Measurements from ENCODE around the gene CAPN2.

Gene CAPN2

GRCh38 chr1:223712194-223712849 is at the start of gene CAPN2:
CAPN2 (plus strand) TSS chr1:223712539; CDS start chr1:223712641, 102 bp downstream.
- no peak for FAIRE-seq

GRCh38 chr1:223662943-223663342 is 49.4 kb upstream of the CAPN2 start:
- DNase-seq (ENCODE audit: insufficient read length, low spot score) (no peak), FAIRE-seq (no peak)

More at GRCh38 chr1:223712194-223712849, at the start of gene CAPN2:
- DNase-seq (ENCODE audit: insufficient read length, low spot score), result peak; percentile 60

DNA sequence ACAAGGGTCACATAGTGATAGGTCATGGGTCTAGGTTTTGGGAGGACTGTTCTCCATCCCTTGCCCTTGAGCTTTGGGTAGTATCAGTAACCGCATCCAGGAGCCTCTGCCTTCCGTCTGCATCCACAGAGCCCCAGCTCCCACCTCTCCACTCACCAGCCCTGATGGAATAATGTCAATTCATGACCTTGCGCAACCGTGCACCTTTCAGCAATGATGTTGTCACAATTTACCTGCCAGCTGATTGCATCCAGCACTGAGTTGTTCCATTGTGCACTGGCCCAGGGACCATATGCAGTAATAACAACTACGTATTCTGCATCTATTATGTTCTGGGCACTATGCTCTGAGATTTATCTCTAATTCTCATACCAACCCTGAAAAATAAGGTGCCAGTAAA is 48.2 kb upstream of the CAPN2 start:
- no peak for FAIRE-seq
- no peak for DNase-seq (ENCODE audit: insufficient read length, low spot score)

DNA sequence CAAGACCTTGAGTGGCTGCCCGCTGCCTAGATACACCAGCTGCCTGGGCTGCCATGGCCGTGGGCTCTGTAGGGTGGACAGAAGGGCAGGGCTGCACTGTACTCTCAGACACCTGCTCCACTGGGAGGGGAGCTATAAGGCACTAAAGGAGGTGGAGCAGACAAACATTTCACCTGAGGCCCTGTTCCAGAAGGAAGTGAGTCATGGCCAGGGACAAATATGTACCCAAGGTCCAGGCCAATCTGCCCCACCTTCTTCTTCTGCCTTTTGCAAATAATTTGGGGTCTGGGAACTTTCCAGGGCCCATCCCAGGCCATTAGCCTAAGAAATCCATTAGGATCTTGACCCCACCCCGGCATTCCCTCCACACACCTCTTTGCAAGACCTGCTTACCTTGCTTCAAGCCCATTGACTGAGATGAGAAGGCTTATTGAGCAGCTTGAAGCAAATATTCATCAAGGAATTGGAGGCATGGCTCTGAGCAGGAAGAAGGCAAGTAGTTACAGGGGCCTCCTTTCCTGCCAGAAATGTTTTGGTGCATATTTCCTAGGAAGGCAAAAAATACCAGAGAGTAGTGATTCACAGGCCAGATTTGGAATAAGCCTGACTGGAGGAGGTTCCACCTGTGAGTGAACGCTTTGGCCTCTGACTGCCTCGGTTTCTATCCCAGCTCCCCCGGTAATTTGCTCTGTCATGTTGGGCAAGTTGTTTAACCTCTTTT is 46.6 kb upstream of the CAPN2 start, which contains the start of gene CAPN8:
Gene CAPN8, minus strand, starts transcription at position 110 of the 721 bp plus-strand sequence. Its CDS starts 55 bp downstream, at position 55.
- DNase-seq (ENCODE audit: insufficient read length, low spot score) (no peak), FAIRE-seq (no peak)

DNA sequence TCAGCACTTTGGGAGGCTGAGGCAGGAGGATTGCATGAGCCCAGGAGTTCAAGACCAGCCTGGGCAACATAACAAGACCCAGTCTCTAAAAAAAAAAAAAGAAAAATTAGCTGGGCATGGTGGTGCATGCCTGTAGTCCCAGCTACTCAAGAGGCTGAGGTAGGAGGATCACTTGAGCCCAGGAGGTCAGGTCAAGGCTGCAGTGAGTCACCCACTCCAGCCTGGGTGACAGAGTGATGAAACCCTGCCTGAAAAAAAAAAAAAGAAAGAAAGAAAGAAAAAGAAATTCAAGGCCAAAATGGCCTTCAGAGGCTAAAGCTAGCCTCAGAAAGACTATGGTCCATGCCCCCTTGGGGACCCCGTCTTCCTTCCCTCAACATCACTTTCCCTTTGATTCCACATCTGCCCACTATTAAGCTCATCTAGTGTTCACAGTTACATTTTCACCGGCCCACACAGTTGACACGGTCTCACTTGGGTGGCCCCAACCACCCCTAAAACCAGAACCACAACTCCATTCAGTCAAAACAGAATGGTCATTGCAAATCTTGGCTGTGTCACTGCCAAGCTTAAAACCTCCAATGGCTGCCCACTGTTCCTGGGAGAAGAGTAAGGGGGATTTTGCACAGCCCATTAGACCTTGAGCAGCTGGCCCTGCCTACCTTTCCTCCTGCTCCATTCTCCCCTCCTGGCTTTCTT is 44.7 kb upstream of the CAPN2 start:
- FAIRE-seq (no peak), DNase-seq (ENCODE audit: insufficient read length, low spot score) (no peak)

DNA sequence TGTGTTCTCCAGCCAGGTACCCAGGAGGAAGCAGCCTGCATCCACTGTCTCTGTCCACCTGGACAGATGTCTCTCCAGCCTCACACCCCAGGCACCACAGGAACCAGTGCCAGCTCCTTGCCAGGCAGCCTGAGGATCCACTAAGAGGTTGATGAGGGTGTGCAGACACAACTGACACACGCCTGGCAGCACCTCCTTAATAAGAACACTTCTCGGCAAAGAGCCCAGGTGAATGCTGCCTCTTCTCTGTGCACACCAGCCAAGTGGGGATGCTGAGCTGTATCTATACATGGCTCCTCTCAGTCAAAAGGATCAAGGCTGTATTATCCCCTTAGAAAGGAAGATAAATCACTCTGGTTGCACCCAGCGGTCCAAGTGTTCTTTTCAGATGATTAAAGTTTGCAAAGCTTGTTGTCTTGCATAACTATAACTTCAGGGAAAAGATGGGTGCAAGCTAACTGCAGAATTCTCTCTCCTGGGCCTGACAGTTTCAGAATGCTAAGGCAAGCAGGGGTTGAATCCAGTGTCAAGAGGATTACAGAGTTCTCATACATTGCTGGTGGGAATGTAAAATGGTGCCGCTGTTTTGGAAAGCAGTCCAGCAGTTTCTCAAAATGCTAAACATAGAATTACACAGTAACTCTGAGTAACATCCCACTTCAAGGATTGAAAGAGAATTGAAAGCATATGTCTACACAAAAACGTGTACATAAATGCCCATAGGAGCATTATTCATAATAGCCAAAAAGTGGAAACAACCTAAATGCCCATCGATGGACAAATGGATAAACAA is 43.1 kb upstream of the CAPN2 start:
- FAIRE-seq (no peak), DNase-seq (ENCODE audit: insufficient read length, low spot score) (no peak)

DNA sequence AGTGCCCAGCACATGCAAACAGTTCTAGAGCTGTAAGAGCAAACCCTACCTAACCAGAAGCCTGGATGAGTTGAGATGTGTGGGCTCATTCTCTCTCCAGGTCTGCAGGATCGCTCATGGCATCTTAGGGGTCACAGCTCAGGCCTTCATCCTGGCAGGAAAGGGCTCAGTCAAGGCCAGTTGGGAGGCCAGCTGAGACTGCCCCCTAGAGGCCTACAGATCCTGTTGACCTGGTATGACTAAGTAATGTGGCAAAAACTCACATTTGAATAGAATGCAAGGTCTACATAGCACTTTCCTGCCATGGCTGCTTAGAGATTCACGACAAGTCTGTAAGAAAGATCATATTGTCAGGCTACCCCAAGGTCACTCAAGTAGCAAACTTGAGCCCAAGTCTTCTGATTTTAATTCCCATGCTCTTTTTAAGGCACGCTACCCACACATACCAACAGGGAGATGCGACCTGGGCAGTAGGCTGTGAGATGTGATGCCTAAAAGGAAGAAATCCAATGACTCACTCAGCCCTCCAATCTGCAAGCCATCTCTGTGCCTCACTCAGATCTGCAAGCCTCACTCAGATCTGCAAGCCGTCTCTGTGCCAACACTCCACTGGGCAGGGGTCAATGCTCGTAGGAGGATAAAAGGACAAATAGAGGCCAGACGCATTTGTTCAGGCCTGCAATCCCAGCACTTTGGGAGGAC is 41.7 kb upstream of the CAPN2 start:
- no peak for FAIRE-seq
- no peak for DNase-seq (ENCODE audit: insufficient read length, low spot score)

GRCh38 chr1:223674119-223674890 is 38.0 kb upstream of the CAPN2 start:
- no peak for DNase-seq (ENCODE audit: insufficient read length, low spot score)

DNA sequence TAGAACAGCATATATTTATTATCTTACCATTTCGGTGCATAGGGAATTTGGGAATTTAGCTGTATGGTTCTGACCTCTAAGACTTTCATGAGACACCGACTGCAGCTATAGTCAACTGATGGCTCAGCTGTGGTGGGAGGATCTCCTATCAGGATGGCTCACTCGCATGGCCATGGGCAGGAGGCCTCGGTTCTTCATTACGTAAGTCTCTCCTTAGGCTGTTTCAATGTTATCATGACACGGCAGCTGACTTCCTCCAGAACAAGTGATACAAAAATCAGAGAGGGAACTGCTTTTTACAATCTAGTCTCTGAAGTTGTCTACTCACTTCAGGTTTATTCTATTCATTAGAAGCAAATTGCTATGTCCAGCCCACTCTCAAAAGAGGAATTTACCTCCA is 33.5 kb upstream of the CAPN2 start:
- DNase-seq (ENCODE audit: insufficient read length, low spot score) (no peak), FAIRE-seq (no peak)

More at GRCh38 chr1:223674119-223674890, 38.0 kb upstream of the CAPN2 start:
- FAIRE-seq, result no peak

GRCh38 chr1:223680188-223680587 is 32.2 kb upstream of the CAPN2 start:
- FAIRE-seq (no peak), DNase-seq (ENCODE audit: insufficient read length, low spot score) (no peak)

DNA sequence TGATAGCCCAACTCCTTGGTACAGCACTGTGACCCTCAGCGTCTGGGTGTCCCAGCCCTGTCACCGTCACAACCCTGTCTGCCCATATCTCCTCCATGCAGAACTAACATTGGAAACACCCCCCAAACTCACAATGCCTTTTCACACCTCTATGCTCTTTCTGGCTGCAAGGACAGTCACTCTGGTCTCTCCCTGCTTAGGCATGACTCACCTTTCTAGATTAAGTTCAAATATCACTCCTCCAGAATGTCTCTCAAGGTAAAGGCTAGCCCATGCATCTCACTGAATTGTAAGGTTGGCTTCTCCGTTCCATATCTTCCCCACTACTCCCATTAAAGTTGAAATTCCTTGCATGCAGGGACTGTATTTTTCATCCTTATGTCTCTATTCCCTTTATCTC is 29.8 kb upstream of the CAPN2 start:
- no peak for FAIRE-seq
- DNase-seq (ENCODE audit: insufficient read length, low spot score), result no peak

DNA sequence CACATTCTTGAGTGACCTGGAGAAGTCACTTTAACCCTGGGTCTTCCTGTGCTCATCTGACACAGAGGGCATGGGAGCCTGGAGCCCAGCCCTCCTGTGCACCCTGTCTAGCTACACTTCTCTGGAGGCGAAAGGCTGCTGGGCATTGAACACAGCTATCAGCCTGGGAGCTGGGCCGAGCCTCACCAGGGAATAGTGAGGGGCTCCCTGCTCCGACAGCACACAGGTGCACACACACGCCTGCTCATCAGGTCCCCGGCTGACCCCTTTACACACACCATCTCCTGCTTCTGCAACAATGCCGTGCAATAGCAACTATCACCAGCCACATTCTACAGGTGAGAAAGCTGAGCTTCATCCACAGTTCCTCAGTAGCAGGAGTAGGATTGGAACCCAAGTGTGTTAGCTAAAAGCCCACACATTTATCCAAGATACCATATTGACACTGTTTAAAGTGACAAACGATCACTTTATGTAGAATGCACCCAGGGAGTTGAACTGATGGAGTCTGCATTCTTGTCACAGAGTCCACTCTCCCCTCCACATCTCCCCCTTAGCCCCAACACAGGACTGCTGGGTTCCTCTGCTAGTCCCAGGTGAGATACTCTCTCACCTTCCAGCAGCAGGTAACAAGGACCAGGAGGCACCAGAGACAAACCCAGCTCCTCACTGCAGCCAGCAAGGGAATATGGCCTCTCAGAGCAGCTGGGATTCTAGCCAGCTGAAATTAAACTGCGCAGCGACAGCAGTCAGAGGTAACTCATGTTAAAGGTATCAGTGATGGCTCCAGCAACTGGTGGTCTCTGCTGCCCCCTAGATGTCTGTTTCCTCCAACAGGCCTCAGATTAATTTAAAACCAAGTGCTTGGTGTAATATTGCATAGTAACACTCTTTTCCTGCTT is 28.5 kb upstream of the CAPN2 start:
- no peak for DNase-seq (ENCODE audit: insufficient read length, low spot score)
- no peak for FAIRE-seq

DNA sequence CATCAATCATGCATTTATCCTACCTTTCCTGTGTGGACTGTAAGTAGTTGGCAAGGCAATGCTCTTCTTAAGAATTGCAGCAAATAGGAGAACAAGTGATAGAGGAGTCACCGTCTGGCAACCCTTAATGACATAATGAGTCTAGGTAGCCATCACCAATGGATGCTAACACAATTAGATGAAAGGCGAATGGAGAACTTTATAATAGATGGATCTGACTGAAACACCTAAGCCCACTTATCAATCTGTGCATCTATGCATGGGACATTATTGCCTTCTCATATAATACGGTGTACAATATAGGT is 27.9 kb upstream of the CAPN2 start:
- FAIRE-seq (no peak), DNase-seq (ENCODE audit: insufficient read length, low spot score) (no peak)

DNA sequence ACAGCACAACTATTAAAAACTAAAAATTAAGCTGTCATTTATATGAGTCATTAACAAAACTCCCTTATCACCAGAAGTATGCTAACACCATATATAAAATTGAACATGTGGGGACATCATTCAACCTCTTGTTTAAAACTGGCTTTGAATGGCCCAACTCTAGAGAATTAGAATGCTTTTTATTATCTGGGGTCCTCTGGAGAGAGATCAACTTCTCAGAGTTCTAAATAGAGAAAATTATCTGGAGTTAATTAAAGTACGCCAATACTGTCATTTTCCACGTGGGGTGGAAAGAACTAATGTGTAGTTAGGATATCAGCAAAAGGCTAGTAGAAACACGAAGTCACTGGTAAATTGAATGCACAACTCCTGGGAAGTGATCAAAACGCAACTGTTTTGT is 21.2 kb upstream of the CAPN2 start:
- DNase-seq (ENCODE audit: insufficient read length, low spot score), result no peak
- FAIRE-seq, result no peak

DNA sequence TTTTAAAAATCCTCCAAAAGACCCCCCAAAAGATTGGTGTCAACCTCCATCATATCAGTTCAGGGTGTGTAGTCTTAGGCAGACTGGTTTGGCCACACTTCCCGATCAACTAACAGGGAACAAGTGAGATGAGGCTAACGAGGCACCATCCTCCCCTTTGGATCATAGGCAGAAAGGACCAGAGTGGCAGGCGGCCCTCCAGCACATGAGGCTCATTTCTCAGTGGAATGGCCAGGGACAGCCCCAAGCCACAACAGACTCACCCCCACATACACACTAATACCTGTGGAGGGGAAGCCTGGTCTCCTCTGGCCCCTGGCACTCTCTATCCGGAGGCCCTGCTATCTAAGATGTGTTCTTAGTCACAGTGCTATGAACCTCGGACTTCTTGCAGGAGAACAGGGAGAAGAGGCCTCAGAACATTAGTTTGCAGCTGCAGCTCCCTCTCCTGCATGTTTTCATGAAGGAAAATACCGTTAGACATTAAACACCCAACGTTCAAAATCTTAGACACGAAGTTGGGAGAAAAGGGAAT is 17.3 kb upstream of the CAPN2 start:
- FAIRE-seq, result no peak
- DNase-seq (ENCODE audit: insufficient read length, low spot score), result no peak

DNA sequence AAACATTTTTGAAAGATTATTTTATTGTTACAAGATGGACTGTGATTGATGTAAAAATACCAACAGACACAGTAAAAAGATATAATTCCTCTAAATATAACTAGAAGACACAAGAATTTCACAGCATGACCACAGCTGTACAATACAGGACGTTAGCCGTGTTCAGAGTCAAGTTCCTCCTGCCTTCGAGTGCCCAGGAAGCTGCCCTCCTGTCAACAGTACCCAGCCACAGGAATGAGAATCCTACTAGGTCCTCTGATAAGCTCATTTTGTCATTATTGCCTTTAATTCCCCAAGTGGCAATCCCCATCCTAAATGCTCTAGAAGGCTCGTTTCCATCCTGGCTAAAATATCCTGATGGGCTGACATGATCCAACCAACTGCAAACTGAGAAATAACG is 16.4 kb upstream of the CAPN2 start:
- FAIRE-seq (no peak), DNase-seq (ENCODE audit: insufficient read length, low spot score) (no peak)

DNA sequence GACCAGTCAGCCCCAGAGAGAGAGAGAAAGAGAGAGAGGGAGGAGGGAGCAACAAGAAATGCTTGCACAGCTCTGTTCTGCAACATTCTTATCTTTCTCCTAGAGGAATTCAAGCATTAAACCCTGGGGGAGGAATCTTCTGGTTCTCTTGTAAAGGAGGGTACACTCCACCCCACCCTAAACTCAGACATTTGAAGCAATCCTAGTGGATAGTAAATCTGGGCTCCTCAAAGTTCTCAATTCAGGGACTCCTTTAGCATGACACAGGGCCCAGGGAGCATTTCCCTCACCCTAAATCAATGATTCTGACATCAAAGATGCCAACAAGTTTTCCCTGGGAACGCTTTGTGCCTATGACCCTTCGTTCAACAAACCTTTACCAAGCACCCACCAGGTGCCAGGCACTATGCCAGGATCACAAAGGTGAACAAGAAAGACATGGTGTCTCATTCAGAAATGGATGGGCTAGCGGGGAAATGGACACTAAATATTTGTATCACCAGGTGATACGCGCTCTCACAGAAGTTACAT is 11.9 kb upstream of the CAPN2 start:
- DNase-seq (ENCODE audit: insufficient read length, low spot score) (no peak), FAIRE-seq (no peak)

DNA sequence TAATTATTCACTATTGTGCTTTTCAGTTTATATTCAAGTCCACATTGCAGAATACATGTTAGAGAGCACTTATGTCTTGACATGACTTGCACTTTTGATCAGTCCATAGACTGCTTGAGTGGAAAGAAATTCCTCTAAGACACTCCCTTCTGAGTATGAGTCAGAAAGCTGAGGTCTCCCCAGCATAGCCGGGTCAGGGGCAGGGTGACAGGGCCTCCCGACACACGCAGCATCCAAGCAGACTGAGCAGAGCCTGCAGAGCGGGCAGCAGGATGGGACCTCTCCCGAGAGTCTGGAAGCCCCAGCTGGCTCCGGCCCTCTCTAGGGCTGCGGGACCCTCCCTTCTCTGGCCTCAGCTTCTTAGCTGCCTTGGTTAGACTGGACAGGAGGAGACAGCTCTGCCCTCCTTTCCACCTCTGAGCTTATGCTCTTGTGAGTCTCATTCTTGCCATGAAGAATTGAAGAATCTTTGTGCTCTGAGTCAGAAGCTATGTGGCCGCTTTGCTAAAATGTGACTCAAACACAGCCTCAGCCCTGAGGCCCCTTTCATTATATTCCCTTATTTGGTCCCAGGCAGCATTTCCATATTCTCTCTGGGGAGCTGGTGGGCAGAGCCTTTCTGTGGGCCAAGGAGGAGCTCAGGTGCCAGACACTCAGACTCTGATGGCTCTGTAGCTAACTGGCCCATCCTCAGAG is 11.2 kb upstream of the CAPN2 start:
- FAIRE-seq, result no peak
- no peak for DNase-seq (ENCODE audit: insufficient read length, low spot score)

All from GM19239 (cell line).